Measurements from ENCODE around the gene NPHS1. TPM values are rescaled to one million over a fixed set of nuclear protein-coding genes. Genes with fewer than 3 reads are reported as not detected.
A peak's percentile ranks its signal among the peaks of the same experiment; 100 is the strongest.

The NPHS1 gene
- total and polyA plus RNA-seq, 2 experiments from 2014 or later = 0.30 to 0.76 TPM

- Histone ChIP-seq H3K27ac (no peak within 1 kb of the TSS), H3K4me3 (peak within 1 kb of the TSS; percentile 45), H3K9me2 (replicated peaks; ENCODE audit: insufficient read depth) (no peaks in the 10 kb centered on the region), H3K36me3 (replicated peaks; ENCODE audit: insufficient read depth, low read depth) (no peaks in the 10 kb centered on the region), H3K27me3 (peaks cover 12% of the 10 kb centered on the region), H3K4me2 (peak within 1 kb of the TSS; percentile 96), H3K9me3 (ENCODE audit: low read depth) (no peaks in the 10 kb centered on the region), H3K4me1 (ENCODE audit: insufficient read depth) (peaks cover 17% of the 10 kb centered on the region), H2AFZ (peak within 1 kb of the TSS; percentile 26), H3K79me2 (no peaks in the 10 kb centered on the region), H4K20me1 (ENCODE audit: insufficient read depth, poor library complexity, severe bottlenecking) (no peaks in the 10 kb centered on the region)
- DNase-seq (ENCODE audit: low spot score) = peak; percentile 85
- no peak for TF ChIP-seq EZH2 (IDR thresholded peaks at IDR 0.05; ENCODE audit: borderline replicate concordance)
- no peak for TF ChIP-seq EZH2phosphoT487 (IDR thresholded peaks at IDR 0.05; ENCODE audit: low read depth, severe bottlenecking, unreplicated experiment)
- TF ChIP-seq CTCF (IDR thresholded peaks at IDR 0.05; ENCODE audit: poor library complexity) = no peak
- 2% methylated on average over 24 of the region's 60 CpGs for WGBS (ENCODE audit: low lambda C conversion rate, missing lambda C conversion rate)
Observed at GRCh38 chr19:35868172-35868822, 16.0 kb upstream of the NPHS1 start, which contains the start of gene APLP1. TSS of gene APLP1 (plus strand) at chr19:35868574. CDS start at chr19:35868637, 63 bp downstream.

- Histone ChIP-seq H3K27me3 (peaks cover 47% of the 10 kb centered on the region), H3K9me2 (replicated peaks; ENCODE audit: insufficient read depth) (no peaks in the 10 kb centered on the region), H4K20me1 (ENCODE audit: insufficient read depth, poor library complexity, severe bottlenecking) (no peaks in the 10 kb centered on the region), H3K27ac (no peak overlapping the region), H3K4me3 (no peak overlapping the region), H2AFZ (no peak overlapping the region), H3K4me1 (ENCODE audit: insufficient read depth) (no peaks in the 10 kb centered on the region), H3K9me3 (ENCODE audit: low read depth) (no peaks in the 10 kb centered on the region), H3K79me2 (no peaks in the 10 kb centered on the region), H3K4me2 (no peak overlapping the region), H3K36me3 (replicated peaks; ENCODE audit: insufficient read depth, low read depth) (no peaks in the 10 kb centered on the region)
- no peak for DNase-seq (ENCODE audit: low spot score)
- 93% methylated on average over 5 of the region's 5 CpGs for WGBS (ENCODE audit: low lambda C conversion rate, missing lambda C conversion rate)
- TF ChIP-seq CTCF (IDR thresholded peaks at IDR 0.05; ENCODE audit: poor library complexity) = no peak
- no peak for TF ChIP-seq EZH2 (IDR thresholded peaks at IDR 0.05; ENCODE audit: borderline replicate concordance)
- TF ChIP-seq EZH2phosphoT487 (IDR thresholded peaks at IDR 0.05; ENCODE audit: low read depth, severe bottlenecking, unreplicated experiment) = no peak
Observed at GRCh38 chr19:35863018-35863417, 10.7 kb upstream of the NPHS1 start.

GRCh38 chr19:35862528-35862927 is 10.2 kb upstream of the NPHS1 start:
- no peak for DNase-seq (ENCODE audit: low spot score)
- no peak for TF ChIP-seq EZH2 (IDR thresholded peaks at IDR 0.05; ENCODE audit: borderline replicate concordance)
- Histone ChIP-seq H3K27ac (no peak overlapping the region), H3K27me3 (peaks cover 47% of the 10 kb centered on the region), H2AFZ (no peak overlapping the region), H3K4me1 (ENCODE audit: insufficient read depth) (no peaks in the 10 kb centered on the region), H4K20me1 (ENCODE audit: insufficient read depth, poor library complexity, severe bottlenecking) (no peaks in the 10 kb centered on the region), H3K9me2 (replicated peaks; ENCODE audit: insufficient read depth) (no peaks in the 10 kb centered on the region), H3K4me2 (no peak overlapping the region), H3K36me3 (replicated peaks; ENCODE audit: insufficient read depth, low read depth) (no peaks in the 10 kb centered on the region), H3K4me3 (no peak overlapping the region), H3K79me2 (no peaks in the 10 kb centered on the region), H3K9me3 (ENCODE audit: low read depth) (no peaks in the 10 kb centered on the region)
- 94% methylated on average over 13 of the region's 14 CpGs for WGBS (ENCODE audit: low lambda C conversion rate, missing lambda C conversion rate)

- H3K27me3 ChIP-seq = peaks cover 55% of the 10 kb centered on the region
- no peak overlapping the region for H2AFZ ChIP-seq
- no peaks in the 10 kb centered on the region for H3K36me3 ChIP-seq (replicated peaks; ENCODE audit: insufficient read depth, low read depth)
- no peaks in the 10 kb centered on the region for H3K4me1 ChIP-seq (ENCODE audit: insufficient read depth)
- no peaks in the 10 kb centered on the region for H3K9me3 ChIP-seq (ENCODE audit: low read depth)
- no peak overlapping the region for H3K27ac ChIP-seq
- H3K9me2 ChIP-seq (replicated peaks; ENCODE audit: insufficient read depth) = no peaks in the 10 kb centered on the region
- no peak overlapping the region for H3K4me3 ChIP-seq
- no peak for TF ChIP-seq EZH2 (IDR thresholded peaks at IDR 0.05; ENCODE audit: borderline replicate concordance)
- DNase-seq (ENCODE audit: low spot score) = no peak
- no peak overlapping the region for H3K4me2 ChIP-seq
- H4K20me1 ChIP-seq (ENCODE audit: insufficient read depth, poor library complexity, severe bottlenecking) = no peaks in the 10 kb centered on the region
- WGBS (ENCODE audit: low lambda C conversion rate, missing lambda C conversion rate) = 56% methylated on average over 19 of the region's 19 CpGs
- no peaks in the 10 kb centered on the region for H3K79me2 ChIP-seq
Observed at GRCh38 chr19:35861640-35862160, 9.4 kb upstream of the NPHS1 start.
